ENCODE data around the gene CYP2S1.
A peak's percentile ranks its signal among the peaks of the same experiment; 100 is the strongest.

CYP2S1 gene

DNA sequence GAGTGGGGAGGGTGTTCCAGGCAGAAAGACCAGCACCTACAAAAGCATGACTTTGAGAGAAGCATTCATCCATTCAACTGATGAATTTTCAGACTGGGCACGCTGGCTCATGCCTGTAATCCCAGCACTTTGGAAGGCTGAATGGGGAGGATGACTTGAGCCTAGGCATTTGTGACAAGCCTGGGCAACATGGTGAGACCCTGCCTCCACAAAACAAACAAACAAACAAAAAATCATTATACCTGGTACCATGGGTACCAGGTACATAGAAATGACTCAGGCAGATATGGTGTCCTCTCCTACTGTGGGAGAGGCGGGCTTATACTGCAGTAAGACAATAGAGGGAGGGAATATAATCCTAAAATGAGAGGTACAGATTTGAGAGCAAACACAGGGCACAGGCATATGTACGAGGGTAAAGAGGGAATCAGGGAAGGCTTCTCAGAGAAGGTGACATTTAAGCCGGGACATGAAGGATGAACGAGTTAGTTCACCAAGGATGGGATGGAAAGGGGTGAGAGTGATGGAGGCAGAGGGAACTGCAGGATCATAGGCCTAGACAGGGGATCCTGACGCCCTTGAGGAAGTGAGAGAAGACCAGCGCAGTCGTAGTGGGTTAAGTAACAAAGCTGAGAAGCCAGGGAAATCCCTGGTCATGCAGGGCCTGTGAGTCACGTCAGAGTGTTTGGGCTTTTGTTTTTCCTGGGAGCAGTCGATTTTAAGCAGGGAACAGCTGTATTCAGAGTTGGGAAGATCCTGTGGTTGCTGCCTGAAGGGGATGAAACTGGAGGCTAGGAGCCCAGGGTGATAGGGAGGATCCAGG is 2.9 kb downstream of the CYP2S1 start:
- DNase-seq: no peak

- DNase-seq: no peak
These were observed 5.5 kb downstream of the CYP2S1 start for GRCh38 chr19:41198559-41198958.

DNA sequence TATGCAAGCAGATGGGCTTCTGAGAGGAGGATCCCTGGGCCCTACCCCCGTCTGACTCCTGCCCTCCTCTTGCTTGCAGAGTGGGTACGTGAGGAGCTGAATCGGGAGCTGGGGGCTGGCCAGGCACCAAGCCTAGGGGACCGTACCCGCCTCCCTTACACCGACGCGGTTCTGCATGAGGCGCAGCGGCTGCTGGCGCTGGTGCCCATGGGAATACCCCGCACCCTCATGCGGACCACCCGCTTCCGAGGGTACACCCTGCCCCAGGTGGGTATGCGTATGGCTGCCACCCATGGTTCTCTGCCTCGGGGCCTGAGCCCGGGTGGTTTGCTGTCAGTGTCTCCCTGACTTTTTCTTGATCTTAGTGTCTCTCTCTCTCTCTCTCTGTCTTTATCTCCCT is 10.4 kb downstream of the CYP2S1 start:
- no peak for DNase-seq

DNA sequence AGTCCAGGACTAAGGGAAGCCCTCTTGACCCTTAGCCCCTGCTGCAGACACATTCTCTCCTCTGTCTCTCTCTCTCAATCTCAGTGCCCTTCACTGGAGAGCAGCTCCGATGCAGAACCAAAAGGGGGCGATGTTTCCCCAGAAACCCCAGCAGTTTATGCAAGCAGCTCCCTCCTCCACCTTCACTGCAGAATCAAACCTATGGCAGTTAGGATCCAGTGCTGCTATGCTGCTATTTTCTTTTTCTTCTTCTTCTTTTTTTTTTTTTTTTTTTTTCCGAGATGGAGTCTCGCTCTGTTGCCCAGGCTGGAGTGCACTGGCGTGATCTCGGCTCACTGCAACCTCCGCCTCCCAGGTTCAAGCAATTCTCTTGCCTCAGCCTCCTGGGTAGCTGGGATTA is 11.3 kb downstream of the CYP2S1 start:
- peak; percentile 55 for DNase-seq

- no peak for DNase-seq
These were observed 13.0 kb downstream of the CYP2S1 start for GRCh38 chr19:41205995-41206394.

GRCh38 chr19:41206456-41206855 is 13.4 kb downstream of the CYP2S1 start:
- DNase-seq: no peak

DNA sequence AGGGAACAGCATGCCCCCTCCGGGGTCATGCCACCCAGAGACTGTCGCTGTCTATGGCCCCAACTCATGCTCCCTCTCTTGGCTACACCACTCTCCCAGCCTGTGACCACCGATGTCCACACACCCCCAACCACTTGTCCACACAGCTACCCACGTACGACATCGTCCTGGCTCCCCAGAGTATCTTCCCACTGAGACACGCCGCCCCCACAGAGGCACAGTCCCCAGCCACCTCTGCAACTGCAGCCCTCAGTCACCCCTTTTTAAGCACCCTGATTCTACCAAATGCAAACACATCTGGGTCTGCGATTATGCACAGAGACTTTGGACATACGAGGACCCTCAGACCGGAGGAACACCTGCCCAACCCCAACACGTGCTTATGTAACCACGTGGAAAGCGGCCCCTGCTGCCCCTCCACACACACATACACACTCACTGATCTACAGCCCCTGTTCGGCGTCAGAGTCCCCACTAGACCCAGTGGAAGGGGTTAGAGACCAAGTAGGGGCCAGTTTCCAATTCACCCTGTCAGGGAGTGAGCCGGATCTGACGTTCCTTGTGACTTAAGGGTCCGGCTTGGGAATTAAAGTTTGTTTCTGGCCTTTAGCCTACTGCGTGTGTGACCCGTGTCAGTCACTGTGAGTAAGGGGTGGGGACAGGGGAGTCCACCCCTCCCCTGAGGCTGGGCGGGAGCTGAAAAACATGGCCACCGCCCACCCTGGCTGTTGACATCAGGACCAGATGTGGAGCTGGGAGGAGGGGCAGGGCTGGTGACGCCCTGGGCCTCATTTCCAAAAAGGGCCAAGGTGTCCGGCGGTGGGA is 14.1 kb downstream of the CYP2S1 start:
- DNase-seq: no peak

- DNase-seq: no peak
These were observed 21.1 kb downstream of the CYP2S1 start for GRCh38 chr19:41214161-41214560.

DNA sequence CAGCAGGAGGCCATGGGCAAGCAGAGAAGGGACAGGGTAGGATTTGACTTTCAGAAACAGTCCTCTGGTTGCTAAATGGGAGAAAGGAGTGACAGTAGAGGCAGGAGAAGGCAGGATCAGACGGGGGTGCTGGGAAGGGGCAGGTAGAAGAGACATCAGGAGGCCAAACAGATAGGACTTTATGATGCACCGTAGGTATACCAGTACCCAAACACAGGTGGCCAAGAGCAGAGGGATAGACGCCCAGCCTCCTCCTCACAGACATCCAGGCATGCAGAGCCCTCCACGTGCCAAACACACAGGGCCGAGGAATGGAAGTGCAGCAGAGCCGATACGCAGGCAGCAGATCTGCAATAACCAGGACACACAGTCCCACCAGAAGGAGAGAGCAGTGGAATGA is 24.7 kb downstream of the CYP2S1 start:
- DNase-seq: no peak

DNA sequence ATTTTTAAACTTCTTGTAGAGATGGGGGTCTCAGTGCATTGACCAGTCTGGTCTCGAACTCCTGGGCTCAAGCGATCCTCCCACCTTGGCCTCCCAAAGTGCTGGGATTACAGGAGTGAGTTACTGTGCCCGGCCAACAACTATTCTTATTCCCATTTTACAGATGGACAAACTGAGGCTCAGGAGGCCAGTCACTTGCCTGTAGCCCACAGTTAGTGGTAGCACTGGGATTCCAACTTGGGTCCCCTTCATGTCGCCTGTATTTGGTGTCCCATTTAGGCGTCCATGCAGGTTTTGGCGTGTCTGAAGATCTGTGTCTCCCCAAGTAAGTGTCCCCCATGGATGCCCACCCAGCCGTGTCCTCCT is 25.2 kb downstream of the CYP2S1 start:
- DNase-seq: no peak

DNA sequence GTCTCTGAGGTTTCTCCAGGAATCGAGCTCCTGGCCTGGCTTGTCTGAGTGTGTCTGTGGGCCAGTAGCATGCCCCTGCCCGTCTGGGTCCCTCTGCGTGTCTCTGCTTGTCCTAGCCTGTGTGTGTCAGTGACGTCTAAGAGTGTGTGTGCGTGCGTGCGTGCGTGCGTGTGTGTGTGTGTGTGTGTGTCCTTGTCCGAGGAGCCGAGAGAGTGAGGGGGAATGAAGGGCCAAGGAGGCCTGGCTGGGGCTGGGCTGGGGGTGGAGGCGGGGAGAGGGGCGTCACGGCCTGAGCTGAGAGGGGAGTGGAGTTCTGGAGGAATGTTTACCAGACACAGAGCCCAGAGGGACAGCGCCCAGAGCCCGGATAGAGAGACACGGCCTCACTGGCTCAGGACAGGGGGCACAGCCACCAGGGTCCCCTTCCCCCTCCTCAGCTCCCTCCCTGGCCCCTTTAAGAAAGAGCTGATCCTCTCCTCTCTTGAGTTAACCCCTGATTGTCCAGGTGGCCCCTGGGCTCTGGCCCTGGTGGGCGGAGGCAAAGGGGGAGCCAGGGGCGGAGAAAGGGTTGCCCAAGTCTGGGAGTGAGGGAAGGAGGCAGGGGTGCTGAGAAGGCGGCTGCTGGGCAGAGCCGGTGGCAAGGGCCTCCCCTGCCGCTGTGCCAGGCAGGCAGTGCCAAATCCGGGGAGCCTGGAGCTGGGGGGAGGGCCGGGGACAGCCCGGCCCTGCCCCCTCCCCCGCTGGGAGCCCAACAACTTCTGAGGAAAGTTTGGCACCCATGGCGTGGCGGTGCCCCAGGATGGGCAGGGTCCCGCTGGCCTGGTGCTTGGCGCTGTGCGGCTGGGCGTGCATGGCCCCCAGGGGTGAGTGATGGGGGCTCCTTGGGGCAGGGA is 25.8 kb downstream of the CYP2S1 start, which contains the start of gene AXL:
AXL (plus strand) TSS at position 609 of the 893 bp plus-strand sequence; CDS start at position 779, 170 bp downstream.
- DNase-seq: no peak

GRCh38 chr19:41219924-41220567 is 27.0 kb downstream of the CYP2S1 start:
- DNase-seq: no peak

GRCh38 chr19:41220811-41221210 is 27.8 kb downstream of the CYP2S1 start:
- no peak for DNase-seq

DNA sequence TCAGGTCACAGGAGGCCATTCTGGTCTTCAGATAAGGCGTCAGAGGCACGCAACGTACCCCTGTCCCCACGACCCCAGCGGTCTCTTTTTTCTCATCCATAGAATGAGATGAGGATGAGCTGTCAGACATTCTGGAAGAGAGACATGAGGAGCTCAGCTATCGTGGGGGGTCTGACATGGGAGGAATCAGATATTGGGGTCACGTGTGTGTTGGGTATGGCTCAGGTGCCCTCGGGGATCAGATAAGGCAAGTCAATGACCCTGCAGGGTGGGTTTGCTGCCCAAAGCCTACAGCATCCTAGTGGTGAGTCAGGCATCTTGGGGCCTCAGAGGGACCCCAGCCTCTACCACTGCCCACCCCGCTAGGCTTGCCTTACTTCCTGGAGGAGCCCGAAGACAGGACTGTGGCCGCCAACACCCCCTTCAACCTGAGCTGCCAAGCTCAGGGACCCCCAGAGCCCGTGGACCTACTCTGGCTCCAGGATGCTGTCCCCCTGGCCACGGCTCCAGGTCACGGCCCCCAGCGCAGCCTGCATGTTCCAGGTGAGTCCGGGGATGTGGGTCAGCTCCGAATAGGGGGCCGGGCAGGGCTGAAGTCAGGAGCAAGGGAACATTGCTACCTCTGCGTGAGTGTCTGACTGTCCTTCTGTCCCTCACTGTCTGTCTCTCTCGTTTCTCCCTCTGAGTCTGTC is 28.6 kb downstream of the CYP2S1 start:
- no peak for DNase-seq

- DNase-seq: no peak
These were observed 29.2 kb downstream of the CYP2S1 start for GRCh38 chr19:41222240-41222639.

DNA sequence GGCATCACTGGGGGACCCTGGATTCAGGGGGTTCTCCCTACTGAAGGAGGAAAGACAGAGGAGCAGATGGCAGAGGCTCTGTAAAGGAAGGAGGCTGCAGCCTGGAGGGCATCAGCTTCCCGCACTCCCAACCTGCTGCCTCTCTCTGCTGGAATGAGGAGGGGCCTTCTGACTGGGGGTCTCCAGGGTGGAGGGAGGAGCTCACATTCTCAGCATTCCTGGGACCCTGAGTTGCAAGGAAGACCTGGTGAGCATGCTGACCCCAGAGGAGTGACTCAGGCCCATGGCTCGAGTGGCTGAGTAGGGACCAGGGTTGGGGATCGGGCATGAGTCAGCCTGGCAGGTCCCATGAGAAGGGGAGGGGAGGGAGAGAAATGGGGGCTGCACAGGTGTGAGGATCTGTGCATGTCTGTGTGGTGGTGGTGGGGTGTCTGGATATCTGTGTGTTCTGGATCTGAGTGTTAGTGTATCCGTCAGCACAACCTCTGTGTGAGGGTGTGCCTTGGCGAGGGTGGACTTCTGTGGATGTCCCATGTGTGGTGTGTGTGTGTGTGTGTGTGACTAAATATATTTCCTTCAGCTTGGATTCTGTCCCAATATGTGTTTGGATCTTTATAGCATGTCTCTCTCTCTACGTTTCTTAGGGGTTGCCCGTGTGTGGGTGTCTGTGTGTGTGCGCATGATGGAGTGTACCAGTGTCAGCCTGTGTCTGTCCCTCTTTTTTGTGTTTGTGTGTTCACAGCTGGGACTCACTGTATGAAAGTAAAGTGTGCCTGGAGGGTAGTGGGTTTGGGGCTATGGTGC is 30.6 kb downstream of the CYP2S1 start:
- DNase-seq: no peak

- no peak for DNase-seq
These were observed 31.6 kb downstream of the CYP2S1 start for GRCh38 chr19:41224632-41225031.

DNA sequence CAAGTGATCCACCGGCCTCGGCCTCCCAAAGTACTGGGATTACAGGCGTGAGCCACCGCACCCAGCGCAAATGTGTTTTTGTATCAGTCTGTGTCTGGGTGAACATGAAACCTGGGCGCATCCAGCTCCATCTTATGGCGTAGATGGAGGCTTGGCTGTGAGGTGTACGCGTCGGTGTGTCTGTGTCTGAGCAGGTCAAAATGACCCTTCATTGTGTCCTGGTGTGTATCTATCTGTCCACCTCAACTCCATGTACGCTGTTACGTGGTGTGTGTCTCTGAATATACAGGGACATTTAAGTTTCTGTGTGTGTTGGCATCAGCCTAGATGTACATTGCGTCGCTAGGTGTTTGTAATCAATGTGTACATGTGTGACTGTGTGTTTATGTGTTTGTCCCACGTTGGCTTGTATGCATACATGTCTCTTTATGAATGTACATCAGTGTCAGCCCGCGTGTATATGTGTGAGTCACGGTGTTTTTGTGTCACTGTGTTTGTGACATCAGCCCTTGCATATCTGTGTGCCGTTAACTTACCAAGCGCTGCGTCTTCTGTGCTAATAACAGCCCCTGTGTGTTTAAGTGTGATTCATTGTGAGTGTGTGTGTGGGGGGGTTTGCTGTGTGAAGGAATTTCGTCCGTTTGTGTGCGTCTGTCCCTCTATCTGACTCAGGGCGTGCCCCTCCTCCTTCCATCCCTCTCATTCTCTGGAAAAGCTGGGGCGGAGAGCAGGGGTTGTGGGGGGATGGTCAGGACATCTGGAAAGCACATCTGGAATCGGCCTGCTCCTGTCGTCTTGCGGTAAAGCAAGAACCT is 32.4 kb downstream of the CYP2S1 start:
- DNase-seq: no peak

GRCh38 chr19:41226053-41226873 is 33.2 kb downstream of the CYP2S1 start:
- DNase-seq: no peak

Data from NCI-H1105 treated with DMSO at 0.1 percent for 48 hours (cell line).